Esophagus muscularis mucosa (tissue), 4 donors: ENCODE results near the gene GTF3C4. TPM values are rescaled to one million over a fixed set of nuclear protein-coding genes. Genes with fewer than 3 reads are reported as not detected.

Experiments
- DNase-seq: peaks from one replicate; pipeline ENCODE4 v3.0.0-alpha.2; 2017; ENCODE audit errors: extremely low spot score
- H3K27ac ChIP-seq, 4 donors: fragments of 200-600 bp; sonication (generic); replicated peaks in 1 of 4; 1 replicate in 3 of 4; 2 replicates in 1 of 4; pipeline ENCODE4 v1.5.1; 2016 to 2019; ENCODE audit warnings: mild to moderate bottlenecking in 1 of 4
- H3K27me3 ChIP-seq, 4 donors: fragments of 200-600 bp; sonication (generic); one replicate each; pipeline versions ENCODE4 v1.5.1 to v1.6.0; 2016 to 2019
- H3K36me3 ChIP-seq, 4 donors: fragments of 200-600 bp; sonication (generic); one replicate each; pipeline ENCODE4 v1.5.1; 2016 to 2019
- H3K4me1 ChIP-seq, 4 donors: fragments of 200-600 bp; sonication (generic); one replicate each; pipeline ENCODE4 v1.5.1; 2016 to 2019
- H3K4me3 ChIP-seq, 4 donors: fragments of 200-600 bp; sonication (generic); 1 replicate in 2 of 4; 2 replicates in 2 of 4; pipeline ENCODE4 v1.5.1; 2016 to 2019; ENCODE audit warnings: mild to moderate bottlenecking in 4 of 4, moderate library complexity in 1 of 4
- H3K9me3 ChIP-seq, 4 donors: fragments of 200-600 bp; sonication (generic); 1 replicate in 3 of 4; 2 replicates in 1 of 4; pipeline ENCODE4 v1.5.1; 2016 to 2019
- EP300 ChIP-seq: sonication (generic); formaldehyde crosslinking; IDR thresholded peaks from one replicate; pipeline ENCODE4 v1.6.1; 2017; ENCODE audit warnings: antibody characterized with exemption
- POLR2A ChIP-seq: fragments of 450-650 bp; IDR thresholded peaks from one replicate; pipeline ENCODE4 v1.6.1; 2017; ENCODE audit warnings: antibody characterized with exemption, moderate library complexity, mild to moderate bottlenecking, low read depth
- POLR2AphosphoS5 ChIP-seq, 2 donors: sonication (generic); formaldehyde crosslinking; IDR thresholded peaks; one replicate each; pipeline ENCODE4 v1.6.1; 2017; ENCODE audit warnings: antibody characterized with exemption in 2 of 2
- WGBS: methylation state at CpG from one replicate; pipeline ENCODE4 v1.1.5; 2018; 5-methylcytosine and 5-hydroxymethylcytosine counted together
- intact Hi-C: fragments of 100-400 bp; cut with DNase I; formaldehyde crosslinking; loops from one replicate; pipeline ENCODE4 v1.15.1; 2023
- total RNA-seq, 4 donors: library from RNA; depleted of rRNA; stranded (reverse); fragments of >200 nt; gene quantifications; one replicate each; pipeline versions ENCODE4 v1.1.0 to v1.2.1, GENCODE V29; 2016
- TF ChIP-seq, protein P1 (sequence below), 3 experiments: fragments of 200-600 bp in 2 of 3; fragments of 450-650 bp in 1 of 3; sonication (generic) in 2 of 3; IDR thresholded peaks; one replicate each; pipeline ENCODE4 v1.5.1; 2017 to 2019; ENCODE audit warnings: antibody characterized with exemption in 3 of 3, mild to moderate bottlenecking in 2 of 3, moderate library complexity in 1 of 3

The GTF3C4 gene
- total RNA-seq, 4 donors from 2014 or later = 10.4 to 15.3 (median 12.3) TPM

GRCh38 chr9:132743931-132744479 lies 73.7 kb downstream of the GTF3C4 start:
- H3K36me3 ChIP-seq = no peaks in the 10 kb centered on the region
- DNase-seq = no peak
- H3K27ac ChIP-seq = no peak overlapping the region
- 27% methylated on average over 12 of the region's 13 CpGs for WGBS
- TF ChIP-seq EP300 (no peak), POLR2A (no peak), POLR2AphosphoS5 (IDR thresholded peaks at IDR 0.05) (no peak)
- TF ChIP-seq, protein P1, sequence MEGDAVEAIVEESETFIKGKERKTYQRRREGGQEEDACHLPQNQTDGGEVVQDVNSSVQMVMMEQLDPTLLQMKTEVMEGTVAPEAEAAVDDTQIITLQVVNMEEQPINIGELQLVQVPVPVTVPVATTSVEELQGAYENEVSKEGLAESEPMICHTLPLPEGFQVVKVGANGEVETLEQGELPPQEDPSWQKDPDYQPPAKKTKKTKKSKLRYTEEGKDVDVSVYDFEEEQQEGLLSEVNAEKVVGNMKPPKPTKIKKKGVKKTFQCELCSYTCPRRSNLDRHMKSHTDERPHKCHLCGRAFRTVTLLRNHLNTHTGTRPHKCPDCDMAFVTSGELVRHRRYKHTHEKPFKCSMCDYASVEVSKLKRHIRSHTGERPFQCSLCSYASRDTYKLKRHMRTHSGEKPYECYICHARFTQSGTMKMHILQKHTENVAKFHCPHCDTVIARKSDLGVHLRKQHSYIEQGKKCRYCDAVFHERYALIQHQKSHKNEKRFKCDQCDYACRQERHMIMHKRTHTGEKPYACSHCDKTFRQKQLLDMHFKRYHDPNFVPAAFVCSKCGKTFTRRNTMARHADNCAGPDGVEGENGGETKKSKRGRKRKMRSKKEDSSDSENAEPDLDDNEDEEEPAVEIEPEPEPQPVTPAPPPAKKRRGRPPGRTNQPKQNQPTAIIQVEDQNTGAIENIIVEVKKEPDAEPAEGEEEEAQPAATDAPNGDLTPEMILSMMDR (IDR thresholded peaks at IDR 0.05) = no peak
- peaks cover 3 to 12% (median 8%) of the 10 kb centered on the region in 4 donors for H3K4me1 ChIP-seq
- H3K27me3 ChIP-seq = peaks cover 0 to 63% (median 19%) of the 10 kb centered on the region in 4 donors
- no peak overlapping the region for H3K4me3 ChIP-seq
- no peaks in the 10 kb centered on the region for H3K9me3 ChIP-seq
- intact Hi-C loops = no loop called here

Other genes starting within 250 kb of the GTF3C4 start
- gene BARHL1, start 87.9 kb upstream of the GTF3C4 start, total RNA-seq = not detected
- gene DDX31, start 481 bp upstream of the GTF3C4 start, total RNA-seq = 1 to 10 TPM; 6.6 to 7.8 (median 7.5) TPM
- gene AK8, start 207.8 kb downstream of the GTF3C4 start, total RNA-seq = 1 to 10 TPM in 2 of 4 donors, under 1 TPM in 2; 0.39 to 1.5 (median 0.90) TPM
- gene SPACA9, start 208.4 kb downstream of the GTF3C4 start, total RNA-seq = 10 to 100 TPM in 1 of 4 donors, 1 to 10 TPM in 3; 3.3 to 10.1 (median 5.5) TPM